A673 (cell line): Measurements from ENCODE around the gene CFAP210. TPM values are rescaled to one million over a fixed set of nuclear protein-coding genes. Genes with fewer than 3 reads are reported as not detected.

Source experiments
- BruUV-seq: library from RNA; stranded (reverse); fragments of 400-500 nt; replicated peaks from 2 replicates; lab custom pipeline; 2021; lab: Mats Ljungman, UMichigan
- CTCF ChIA-PET: fragments of 300-600 bp; sonication (Branson Sonifier 250); formaldehyde crosslinking; loops from one replicate; lab custom pipeline; 2022; ENCODE audit warnings: antibody characterized with exemption; lab: Charles Lee
- POLR2A ChIA-PET: fragments of 300-600 bp; sonication (Branson Sonifier 250); formaldehyde crosslinking; loops from one replicate; lab custom pipeline; 2022; ENCODE audit warnings: antibody characterized with exemption; ENCODE audit not compliant: low non-redundant PET; lab: Charles Lee
- DNase-seq: peaks from one replicate; pipeline ENCODE4 v3.0.0-alpha.2; 2015; ENCODE audit warnings: low spot score
- H3K27ac ChIP-seq: fragments of 200-600 bp; sonication (generic); 2 replicates; pipeline ENCODE4 v1.5.1; 2016; ENCODE audit warnings: mixed run types, low read depth, mild to moderate bottlenecking, mixed read lengths, antibody characterized with exemption, low read length; ENCODE audit not compliant: poor library complexity, severe bottlenecking
- H3K27me3 ChIP-seq: fragments of 200-600 bp; sonication (generic); replicated peaks from 2 replicates; pipeline ENCODE4 v1.6.1; 2017; ENCODE audit warnings: mixed run types, low read depth, mild to moderate bottlenecking, mixed read lengths, antibody characterized with exemption, low read length; ENCODE audit not compliant: insufficient read depth, poor library complexity
- H3K36me3 ChIP-seq: fragments of 200-600 bp; sonication (generic); 2 replicates; pipeline ENCODE4 v1.6.1; 2016; ENCODE audit warnings: mixed run types, mild to moderate bottlenecking, mixed read lengths, antibody characterized with exemption, low read length; ENCODE audit not compliant: insufficient read depth, poor library complexity, severe bottlenecking
- H3K4me1 ChIP-seq: fragments of 200-600 bp; sonication (generic); 2 replicates; pipeline ENCODE4 v1.6.1; 2017; ENCODE audit warnings: mixed run types, mild to moderate bottlenecking, mixed read lengths, antibody characterized with exemption, low read length; ENCODE audit not compliant: insufficient read depth, poor library complexity, severe bottlenecking
- H3K4me3 ChIP-seq: fragments of 200-600 bp; sonication (generic); 2 replicates; pipeline ENCODE4 v1.5.1; 2016; ENCODE audit warnings: low read depth, mixed run types, mild to moderate bottlenecking, mixed read lengths, low read length; ENCODE audit not compliant: poor library complexity, severe bottlenecking
- H3K9me3 ChIP-seq: fragments of 200-600 bp; sonication (generic); 2 replicates; pipeline ENCODE4 v1.6.1; 2016; ENCODE audit warnings: mixed run types, low read depth, mild to moderate bottlenecking, mixed read lengths, antibody characterized with exemption, low read length; ENCODE audit not compliant: poor library complexity, severe bottlenecking
- CTCF ChIP-seq: fragments of 300-800, 200-600 bp; sonication (generic); conservative IDR thresholded peaks from 2 replicates; pipeline ENCODE4 v1.5.1; 2017; ENCODE audit warnings: low read depth, mild to moderate bottlenecking, antibody characterized with exemption, low read length, moderate library complexity, mixed read lengths
- EZH2 ChIP-seq: fragments of 200-600 bp; sonication (generic); IDR thresholded peaks from 2 replicates; pipeline ENCODE4 v1.6.1; 2017; ENCODE audit warnings: borderline replicate concordance, low read depth, mild to moderate bottlenecking, mixed read lengths, antibody characterized with exemption, low read length; ENCODE audit not compliant: poor library complexity, severe bottlenecking
- intact Hi-C: fragments of 100-400 bp; cut with micrococcal nuclease; formaldehyde crosslinking; loops from one replicate; pipeline ENCODE4 v1.10.0; 2022; ENCODE audit not compliant: unreplicated experiment
- total RNA-seq: library from RNA; stranded (reverse); gene quantifications from 2 replicates; pipeline ENCODE4 v1.2.3, GENCODE V29; 2021

The CFAP210 gene
- total RNA-seq, 1 experiment from 2014 or later: 0.37 TPM

- TF ChIP-seq EZH2 (no peak), CTCF (no peak)
- H3K36me3 ChIP-seq: no peaks in the 10 kb centered on the region
- H3K27me3 ChIP-seq: peaks cover under 1% of the 10 kb centered on the region
- ChIA-PET CTCF (no interaction called here), POLR2A (no interaction called here)
- peaks cover 6% of the 10 kb centered on the region for H3K4me1 ChIP-seq
- no peak overlapping the region for H3K4me3 ChIP-seq
- DNase-seq: peak; percentile 28
- intact Hi-C loops: no loop called here
- no peak overlapping the region for H3K27ac ChIP-seq
- H3K9me3 ChIP-seq: no peaks in the 10 kb centered on the region
- BruUV-seq: no TSS peak
These were observed 34.9 kb downstream of the CFAP210 start for GRCh38 chr2:169659320-169659719.

- Histone ChIP-seq H3K27ac (no peak overlapping the region), H3K27me3 (peaks cover 4% of the 10 kb centered on the region), H3K36me3 (no peaks in the 10 kb centered on the region), H3K4me1 (peaks cover 6% of the 10 kb centered on the region), H3K4me3 (no peak overlapping the region), H3K9me3 (no peaks in the 10 kb centered on the region)
- DNase-seq: no peak
- TF ChIP-seq EZH2: no peak
- no peak for TF ChIP-seq CTCF
- no TSS peak for BruUV-seq
- ChIA-PET CTCF (no interaction called here), POLR2A (no interaction called here)
- intact Hi-C loops: no loop called here
These were observed 35.3 kb downstream of the CFAP210 start for GRCh38 chr2:169658877-169659276.

- Histone ChIP-seq H3K27me3 (peaks cover 4% of the 10 kb centered on the region), H3K27ac (no peak overlapping the region), H3K4me3 (no peak overlapping the region), H3K4me1 (peaks cover 6% of the 10 kb centered on the region), H3K36me3 (no peaks in the 10 kb centered on the region), H3K9me3 (no peaks in the 10 kb centered on the region)
- DNase-seq: no peak
- intact Hi-C loops: no loop called here
- BruUV-seq: no TSS peak
- TF ChIP-seq CTCF: no peak
- TF ChIP-seq EZH2: no peak
- ChIA-PET POLR2A (no interaction called here), CTCF (no interaction called here)
These were observed 38.0 kb downstream of the CFAP210 start for GRCh38 chr2:169656164-169656563.
